LNCAP (cell line): ENCODE data around the gene S100B.

Experiments
- CTCF ChIP-seq: fragments of 450-650 bp; IDR thresholded peaks from 2 replicates; pipeline ENCODE4 v1.5.1; 2017; ENCODE audit warnings: mild to moderate bottlenecking

S100B gene

GRCh38 chr21:46635324-46636180 is 30.7 kb upstream of the S100B start, which contains the start of gene PRMT2:
TSS of gene PRMT2 (plus strand) at chr21:46635674. CDS start at chr21:46636952, 1,278 bp downstream.
- TF ChIP-seq CTCF = no peak

DNA sequence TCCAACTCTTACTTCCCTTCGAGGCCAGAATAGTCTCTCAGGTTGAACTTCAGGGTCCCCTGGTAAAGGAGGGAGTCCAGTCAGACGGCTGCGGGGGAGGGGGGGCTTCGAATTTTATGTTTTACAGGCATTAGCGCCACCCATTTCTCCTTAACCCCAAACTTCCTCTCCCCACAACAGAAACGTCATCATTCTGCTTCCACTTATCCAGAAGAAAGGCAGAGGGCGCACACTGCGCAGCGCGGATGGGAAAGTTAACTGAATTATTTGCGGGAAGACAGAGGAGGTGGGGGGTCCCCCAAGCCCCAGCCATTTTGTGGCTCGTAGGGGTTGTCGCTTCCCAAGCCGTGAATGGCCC is 30.1 kb upstream of the S100B start:
- TF ChIP-seq CTCF = no peak

DNA sequence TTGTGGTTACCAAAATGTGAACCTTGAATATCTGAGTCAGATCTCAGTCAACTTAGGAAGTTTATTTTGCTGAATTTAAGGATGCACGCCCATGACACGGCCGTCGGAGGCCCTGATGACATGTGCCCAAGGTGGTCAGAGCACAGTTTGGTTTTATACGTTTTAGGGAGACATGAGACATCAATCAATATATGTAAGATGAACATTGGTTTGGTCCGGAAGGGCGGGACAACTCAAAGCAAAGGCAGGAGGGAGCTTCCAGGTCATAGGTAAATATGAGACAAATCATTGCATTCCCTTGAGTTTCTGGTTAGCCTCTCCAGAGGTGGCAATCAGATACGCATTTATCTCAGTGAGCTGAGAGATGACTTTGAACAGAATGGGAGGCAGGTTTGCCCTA is 29.5 kb upstream of the S100B start:
- no peak for TF ChIP-seq CTCF

- no peak for TF ChIP-seq CTCF
Measured at GRCh38 chr21:46633566-46633965, 28.7 kb upstream of the S100B start.

GRCh38 chr21:46628868-46629267 is 24.0 kb upstream of the S100B start:
- TF ChIP-seq CTCF = no peak

DNA sequence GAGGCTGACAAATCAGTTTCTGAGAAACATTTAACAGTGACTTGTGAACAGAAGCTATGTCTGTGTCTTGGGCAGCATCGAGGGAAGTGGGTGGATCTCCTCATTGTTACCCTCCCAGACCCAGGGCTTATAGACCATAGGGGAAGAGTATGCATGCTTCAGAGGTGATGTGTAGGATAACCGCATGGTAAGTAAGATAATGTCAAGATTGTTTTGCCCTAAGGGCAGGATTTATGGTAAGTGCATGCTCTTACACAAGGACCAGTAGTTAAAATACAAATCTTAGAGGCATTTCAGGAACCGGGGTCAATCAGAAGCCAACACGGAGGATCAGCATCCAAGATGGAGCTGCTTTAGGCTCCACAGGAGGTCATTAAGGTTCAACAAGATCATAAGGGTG is 22.8 kb upstream of the S100B start:
- TF ChIP-seq CTCF = no peak

- no peak for TF ChIP-seq CTCF
Measured at GRCh38 chr21:46626975-46627501, 22.2 kb upstream of the S100B start.
